Ovary (tissue), 9 donors: ENCODE results near the gene RADIL. TPM values are rescaled to one million over a fixed set of nuclear protein-coding genes. Genes with fewer than 3 reads are reported as not detected.

Experiments used
- DNase-seq, 5 donors: peaks; one replicate each; pipeline ENCODE4 v3.0.0-alpha.2; 2019 to 2020
- H3K27ac ChIP-seq, 2 donors: fragments of 200-600 bp; one replicate each; pipeline versions ENCODE4 v1.5.1 to v1.8.0; 2019 to 2022
- H3K27me3 ChIP-seq: fragments of 200-600 bp; one replicate; pipeline ENCODE4 v1.8.0; 2022
- H3K36me3 ChIP-seq: fragments of 200-600 bp; sonication (generic); one replicate; pipeline ENCODE4 v1.5.1; 2019
- H3K4me1 ChIP-seq: one replicate; pipeline ENCODE4 v1.8.1; 2013; ENCODE audit warnings: mild to moderate bottlenecking, moderate library complexity; ENCODE audit not compliant: insufficient read depth
- H3K4me3 ChIP-seq: fragments of 200-600 bp; sonication (generic); one replicate; pipeline ENCODE4 v1.5.1; 2017
- H3K9me3 ChIP-seq, 2 donors: fragments of 200-600 bp in 1 of 2; sonication (generic) in 1 of 2; one replicate each; pipeline versions ENCODE4 v1.5.1 to v1.8.1; 2013 to 2019; ENCODE audit warnings: mild to moderate bottlenecking in 1 of 2, moderate library complexity in 1 of 2
- EP300 ChIP-seq: sonication (generic); formaldehyde crosslinking; IDR thresholded peaks from one replicate; pipeline ENCODE4 v1.6.1; 2017; ENCODE audit warnings: antibody characterized with exemption
- POLR2A ChIP-seq: fragments of 450-650 bp; IDR thresholded peaks from one replicate; pipeline ENCODE4 v1.6.1; 2017; ENCODE audit warnings: antibody characterized with exemption, mild to moderate bottlenecking, moderate library complexity
- WGBS, 3 donors: extraction: QIAGEN DNeasy Blood & Tissue Kit in 1 of 3; methylation state at CpG; one replicate each; pipeline versions ENCODE4 v1.1.5 to v1.1.7; 2013 to 2017; 5-methylcytosine and 5-hydroxymethylcytosine counted together
- intact Hi-C, 4 donors: fragments of 100-400 bp; cut with DNase I; formaldehyde crosslinking; loops; one replicate each; pipeline versions ENCODE4 v1.11.0 to v1.15.1; 2022 to 2023
- polyA plus RNA-seq, 2 donors: library from polyadenylated mRNA; stranded (reverse); fragments of 200-250 nt in 1 of 2; fragments of 350-450 nt in 1 of 2; fragmentation: Illumina TruSeq in 1 of 2; extraction: RNeasy Lipid Tissue Mini Kit (QIAGEN cat#74804) in 1 of 2; gene quantifications; one replicate each; pipeline ENCODE4 v1.2.3, GENCODE V29; 2013 to 2014
- total RNA-seq, 7 donors: library from RNA; depleted of rRNA in 2 of 7; stranded (reverse); fragments of >200 nt in 2 of 7; fragmentation: NEBNext Ultra II Directional in 3 of 7; extraction: Animal tissue kit (Norgen Biotek cat#: 25700) in 3 of 7; gene quantifications; one replicate each; pipeline versions ENCODE4 v1.1.0 to v1.2.4, GENCODE V29; 2016 to 2023
- TF ChIP-seq, protein P1 (sequence below), 3 donors: fragments of 450-650 bp in 2 of 3; fragments of 200-600 bp in 1 of 3; IDR thresholded peaks; one replicate each; pipeline versions ENCODE4 v1.5.1 to v1.8.0; 2016 to 2022; ENCODE audit warnings: antibody characterized with exemption in 3 of 3, mild to moderate bottlenecking in 1 of 3
- donor health status: DM: no; HTN: no; CAD: no; lungs with moderate emphysema.
- donor health status: DM: no; HTN: no; CAD: no.
- donor health status: Bipolar disorder and iron deficiency.
- donor health status: DM: yes; HTN: yes; CAD: no.
- donor health status: DM: no; HTN: no; CAD: no.
- donor health status: DM: yes; HTN: yes; CAD: no.

RADIL gene
- total and polyA plus RNA-seq, 9 donors, result 0.98 to 5.4 (median 2.4) TPM

DNA sequence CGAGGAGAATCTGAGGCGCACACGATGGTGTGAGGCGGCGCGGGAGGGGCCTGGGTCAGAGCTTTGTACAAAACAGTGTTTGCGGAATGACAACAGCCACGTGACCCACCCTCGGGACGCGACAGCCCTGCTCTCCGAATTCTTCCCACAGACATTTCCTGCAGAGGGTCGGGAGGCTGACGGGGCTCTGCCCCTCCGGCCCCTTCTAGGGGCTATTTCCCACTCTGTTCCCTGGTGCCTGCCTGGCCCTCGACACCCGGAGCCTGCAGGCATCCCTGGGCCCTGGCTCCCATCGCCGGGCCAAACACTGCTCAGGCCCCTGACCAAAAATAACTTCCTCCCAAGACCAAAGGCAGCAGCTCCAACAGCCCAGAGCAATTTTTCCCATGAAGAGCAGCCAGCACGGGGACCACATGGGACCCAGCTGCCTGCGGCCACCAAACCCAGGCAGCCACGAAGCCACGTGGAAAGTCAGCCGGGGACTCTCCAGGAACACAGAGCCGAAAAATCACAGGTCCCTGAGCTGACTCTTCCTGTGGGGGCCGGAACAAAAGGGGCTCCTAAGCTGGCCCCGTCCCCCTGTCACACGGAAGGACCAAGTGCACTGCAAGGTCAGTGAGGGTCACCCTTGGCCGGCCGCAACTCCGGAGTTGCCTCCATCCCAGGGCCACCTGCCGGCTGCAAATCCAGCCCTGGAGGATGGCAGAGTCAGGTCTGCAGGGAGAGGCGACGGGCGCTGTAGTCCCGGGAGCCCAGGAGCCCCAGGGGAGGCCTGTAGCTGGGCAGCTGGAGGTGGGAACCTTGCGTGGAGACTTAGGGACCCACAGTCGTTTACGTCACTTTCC, 63.7 kb downstream of the RADIL start:
- TF ChIP-seq EP300 (no peak), POLR2A (no peak)
- TF ChIP-seq, protein P1, sequence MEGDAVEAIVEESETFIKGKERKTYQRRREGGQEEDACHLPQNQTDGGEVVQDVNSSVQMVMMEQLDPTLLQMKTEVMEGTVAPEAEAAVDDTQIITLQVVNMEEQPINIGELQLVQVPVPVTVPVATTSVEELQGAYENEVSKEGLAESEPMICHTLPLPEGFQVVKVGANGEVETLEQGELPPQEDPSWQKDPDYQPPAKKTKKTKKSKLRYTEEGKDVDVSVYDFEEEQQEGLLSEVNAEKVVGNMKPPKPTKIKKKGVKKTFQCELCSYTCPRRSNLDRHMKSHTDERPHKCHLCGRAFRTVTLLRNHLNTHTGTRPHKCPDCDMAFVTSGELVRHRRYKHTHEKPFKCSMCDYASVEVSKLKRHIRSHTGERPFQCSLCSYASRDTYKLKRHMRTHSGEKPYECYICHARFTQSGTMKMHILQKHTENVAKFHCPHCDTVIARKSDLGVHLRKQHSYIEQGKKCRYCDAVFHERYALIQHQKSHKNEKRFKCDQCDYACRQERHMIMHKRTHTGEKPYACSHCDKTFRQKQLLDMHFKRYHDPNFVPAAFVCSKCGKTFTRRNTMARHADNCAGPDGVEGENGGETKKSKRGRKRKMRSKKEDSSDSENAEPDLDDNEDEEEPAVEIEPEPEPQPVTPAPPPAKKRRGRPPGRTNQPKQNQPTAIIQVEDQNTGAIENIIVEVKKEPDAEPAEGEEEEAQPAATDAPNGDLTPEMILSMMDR (IDR thresholded peaks at IDR 0.05), result no peak
- H3K27ac ChIP-seq, result no peak overlapping the region
- DNase-seq, result no peak
- H3K4me3 ChIP-seq, result no peak overlapping the region
- no peaks in the 10 kb centered on the region for H3K27me3 ChIP-seq
- 70 to 83% (median 78%) methylated on average over 39 of the region's 39 CpGs for WGBS, 3 donors
- no peaks in the 10 kb centered on the region for H3K36me3 ChIP-seq
- peaks cover 11% of the 10 kb centered on the region for H3K4me1 ChIP-seq
- H3K9me3 ChIP-seq, result no peaks in the 10 kb centered on the region
- intact Hi-C loops, result no loop called here

DNA sequence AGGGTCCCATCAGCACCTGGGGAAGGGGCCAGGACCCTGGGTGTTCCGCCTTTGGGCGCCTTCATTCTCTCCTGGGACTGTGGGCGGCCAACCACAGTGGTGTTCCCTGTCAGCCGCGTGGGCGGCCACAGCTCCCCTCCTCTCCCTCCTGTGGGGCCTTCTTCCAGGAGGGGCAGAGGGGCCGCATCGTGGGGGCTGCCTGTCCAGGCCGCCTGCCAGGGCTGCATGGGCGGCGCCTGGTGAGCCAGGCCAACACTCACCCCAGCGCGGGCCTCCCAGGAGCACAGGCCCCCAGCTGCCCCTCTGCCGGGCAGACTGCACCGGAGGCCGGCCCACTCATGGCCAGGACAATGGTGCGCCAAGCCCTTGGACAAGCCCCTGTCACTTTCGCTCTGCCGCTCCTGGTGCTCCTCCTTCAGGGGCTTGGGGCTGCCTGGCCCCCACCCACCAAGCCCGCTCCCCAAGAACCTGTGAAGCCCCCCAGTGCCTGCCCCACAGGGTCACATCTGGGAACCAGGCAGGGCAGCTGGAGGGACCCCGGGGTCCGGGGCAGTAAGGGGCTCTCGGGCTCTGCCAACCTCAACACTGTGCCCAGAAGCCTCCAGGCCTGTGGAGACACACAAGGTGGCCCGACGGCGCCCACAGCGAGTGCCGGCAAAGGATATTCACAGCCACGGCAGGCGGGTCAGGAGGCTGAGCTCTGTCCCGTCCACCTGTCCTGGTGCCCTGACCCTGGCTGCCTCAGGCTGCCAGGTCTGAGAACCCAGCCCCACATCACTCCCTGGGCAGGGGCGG, 65.3 kb downstream of the RADIL start:
- no peaks in the 10 kb centered on the region for H3K27me3 ChIP-seq
- peaks cover 4% of the 10 kb centered on the region for H3K4me1 ChIP-seq
- intact Hi-C loops, result no loop called here
- H3K27ac ChIP-seq, result no peak overlapping the region
- WGBS, 3 donors, result 49 to 66% (median 56%) methylated on average over 25 to 32 of the region's 32 CpGs
- H3K36me3 ChIP-seq, result no peaks in the 10 kb centered on the region
- H3K4me3 ChIP-seq, result no peak overlapping the region
- TF ChIP-seq POLR2A, result no peak
- no peak for TF ChIP-seq EP300
- TF ChIP-seq, protein P1 (IDR thresholded peaks at IDR 0.05), result no peak
- H3K9me3 ChIP-seq, result no peaks in the 10 kb centered on the region
- peak in 2 of 5 donors; percentile 38 to 73 for DNase-seq

DNA sequence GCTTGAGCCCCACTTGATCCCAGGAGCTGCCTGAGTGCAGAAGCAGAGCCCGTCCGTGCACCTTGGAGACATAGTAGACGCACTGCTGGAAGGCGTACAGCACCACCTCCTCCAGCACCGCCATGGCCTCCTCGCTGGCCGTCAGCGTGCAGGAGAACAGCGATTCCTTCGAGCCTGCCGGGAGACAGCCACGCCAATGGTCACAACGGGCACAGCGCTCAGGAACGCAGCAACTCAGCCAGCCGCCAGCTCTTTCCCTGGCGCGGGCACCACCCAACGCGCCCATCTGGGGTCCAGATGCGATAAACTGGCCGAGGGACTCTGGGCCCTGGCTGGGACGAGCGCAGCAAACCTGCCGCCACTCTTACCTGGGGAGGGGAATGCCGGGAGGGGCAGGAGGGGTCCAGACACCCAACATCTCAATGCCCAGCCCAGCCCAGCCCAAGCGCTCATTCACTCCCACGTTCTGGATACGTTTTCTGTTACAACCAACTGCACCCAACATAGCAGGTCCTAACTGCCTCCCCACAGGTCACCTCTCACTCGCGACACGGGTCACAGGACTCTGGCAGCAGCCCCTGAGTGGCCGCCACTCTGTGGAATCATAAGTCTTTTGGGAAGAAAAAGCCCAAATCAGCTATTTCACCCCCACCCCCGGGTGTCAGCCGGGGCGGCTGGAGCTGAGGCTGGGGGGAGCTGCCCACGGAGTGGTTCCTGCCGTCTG, 66.2 kb downstream of the RADIL start:
- peaks cover 4% of the 10 kb centered on the region for H3K4me1 ChIP-seq
- 72 to 82% (median 77%) methylated on average over 38 of the region's 38 CpGs for WGBS, 3 donors
- DNase-seq, result no peak
- TF ChIP-seq EP300, result no peak
- no peaks in the 10 kb centered on the region for H3K27me3 ChIP-seq
- H3K36me3 ChIP-seq, result no peaks in the 10 kb centered on the region
- no peaks in the 10 kb centered on the region for H3K9me3 ChIP-seq
- intact Hi-C loops, result no loop called here
- H3K27ac ChIP-seq, result no peak overlapping the region
- no peak overlapping the region for H3K4me3 ChIP-seq

DNA sequence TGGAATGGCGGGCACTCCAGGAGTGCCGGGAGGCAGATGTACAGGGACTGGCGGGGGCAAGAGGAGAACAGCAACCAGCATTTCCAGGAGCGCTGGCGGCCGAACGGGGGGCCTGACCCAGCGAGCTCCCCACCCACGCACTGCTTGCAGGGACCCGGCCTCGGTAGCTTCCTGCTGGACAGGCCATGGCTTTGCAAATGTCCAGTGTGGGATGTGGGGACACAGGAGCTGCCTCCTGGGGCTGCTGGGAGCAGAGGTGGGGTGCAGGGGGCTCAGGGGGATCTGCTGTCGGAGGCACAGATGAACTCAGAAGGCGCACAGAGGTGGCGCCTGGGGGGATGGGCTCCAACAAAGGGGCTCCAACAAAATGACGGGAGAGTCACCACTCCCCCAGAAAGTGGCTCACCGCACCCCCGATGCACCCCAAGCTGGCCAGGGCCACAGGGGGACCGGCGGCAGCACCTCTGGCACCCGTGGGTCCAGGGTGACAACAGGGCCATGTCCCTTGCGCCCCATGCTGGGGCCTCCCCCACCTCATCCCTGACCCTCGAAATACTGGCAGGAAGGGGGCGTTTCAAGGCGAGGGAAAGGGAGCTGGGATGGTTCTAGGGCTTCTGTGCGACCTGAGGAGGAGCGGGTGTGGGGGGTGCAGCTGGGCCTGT, 67.0 kb downstream of the RADIL start:
- intact Hi-C loops, result no loop called here
- WGBS, 3 donors, result 87 to 92% (median 90%) methylated on average over 26 of the region's 26 CpGs
- Histone ChIP-seq H3K4me3 (no peak overlapping the region), H3K4me1 (peaks cover 4% of the 10 kb centered on the region), H3K27ac (no peak overlapping the region), H3K36me3 (no peaks in the 10 kb centered on the region), H3K9me3 (no peaks in the 10 kb centered on the region), H3K27me3 (no peaks in the 10 kb centered on the region)
- DNase-seq, result no peak
- no peak for TF ChIP-seq EP300
- TF ChIP-seq, protein P1 (IDR thresholded peaks at IDR 0.05), result no peak
